GM19463 (cell line): ENCODE measurements around the gene PNPLA3.
A peak's percentile ranks its signal among the peaks of the same experiment; 100 is the strongest.

Source experiments
- ATAC-seq: cut with Tn5 transposase; IDR thresholded peaks from one replicate; pipeline ENCODE4 v1.9.1; 2021; ENCODE audit warnings: mild to moderate bottlenecking, moderate library complexity; ENCODE audit not compliant: unreplicated experiment

Gene PNPLA3

GRCh38 chr22:43923191-43923590 is 414 bp upstream of the PNPLA3 start:
- no peak for ATAC-seq

- ATAC-seq = no peak
These were observed 1.3 kb downstream of the PNPLA3 start for GRCh38 chr22:43924877-43925276.

- no peak for ATAC-seq
These were observed 2.1 kb downstream of the PNPLA3 start for GRCh38 chr22:43925433-43926348.

GRCh38 chr22:43926349-43926710 is 2.7 kb downstream of the PNPLA3 start:
- no peak for ATAC-seq

GRCh38 chr22:43928468-43928867 is 4.9 kb downstream of the PNPLA3 start:
- ATAC-seq = no peak

GRCh38 chr22:43928908-43929307 is 5.3 kb downstream of the PNPLA3 start:
- no peak for ATAC-seq

- ATAC-seq = no peak
These were observed 8.2 kb downstream of the PNPLA3 start for GRCh38 chr22:43931771-43932170.

- no peak for ATAC-seq
These were observed 17.8 kb downstream of the PNPLA3 start for GRCh38 chr22:43941449-43941848.

GRCh38 chr22:43944670-43945430 is 21.2 kb downstream of the PNPLA3 start:
- no peak for ATAC-seq

- ATAC-seq = no peak
These were observed 22.2 kb downstream of the PNPLA3 start for GRCh38 chr22:43945632-43946383.

- no peak for ATAC-seq
These were observed 22.7 kb downstream of the PNPLA3 start for GRCh38 chr22:43946384-43946667.

GRCh38 chr22:43948836-43949406 is 25.3 kb downstream of the PNPLA3 start:
- ATAC-seq = no peak

GRCh38 chr22:43951391-43951790 is 27.8 kb downstream of the PNPLA3 start:
- no peak for ATAC-seq

- no peak for ATAC-seq
These were observed 28.4 kb downstream of the PNPLA3 start for GRCh38 chr22:43951966-43952365.

GRCh38 chr22:43953988-43954785 is 30.6 kb downstream of the PNPLA3 start:
- no peak for ATAC-seq

- peak; percentile 95 for ATAC-seq
These were observed 31.7 kb downstream of the PNPLA3 start, which contains the start of gene SAMM50 for GRCh38 chr22:43955040-43955882. TSS of gene SAMM50 (plus strand) at chr22:43955442. CDS start at chr22:43955578, 136 bp downstream.

- ATAC-seq = peak; percentile 7
These were observed 32.5 kb downstream of the PNPLA3 start for GRCh38 chr22:43955883-43956782.

GRCh38 chr22:43956805-43957463 is 33.3 kb downstream of the PNPLA3 start:
- no peak for ATAC-seq
